Motor neuron (in vitro differentiated cells): Measurements from ENCODE around the gene FGGY. TPM values are rescaled to one million over a fixed set of nuclear protein-coding genes. Genes with fewer than 3 reads are reported as not detected.

Source experiments
- ATAC-seq, 8 experiments: fragments of 200-7000 bp; cut with Tn5 transposase; replicated peaks in 6 of 8; 2 replicates each; pipeline ENCODE4 v1.8.0; 2021; ENCODE audit warnings: mild to moderate bottlenecking in 8 of 8, moderate library complexity in 8 of 8
- H3K27ac ChIP-seq, 2 donors: fragments of 250-450 bp; sonication (Bioruptor Pico); 2 replicates each; pipeline ENCODE4 v1.9.0; 2021; ENCODE audit warnings: antibody characterized with exemption in 2 of 2, mild to moderate bottlenecking in 2 of 2, moderate library complexity in 1 of 2
- H3K4me1 ChIP-seq, 2 donors: fragments of 250-450 bp; sonication (Bioruptor Pico); replicated peaks in 1 of 2; 2 replicates each; pipeline ENCODE4 v1.6.1; 2021; ENCODE audit warnings: antibody characterized with exemption in 2 of 2, mild to moderate bottlenecking in 2 of 2, moderate library complexity in 1 of 2
- H3K4me3 ChIP-seq, 5 donors: fragments of 250-450 bp; sonication (Bioruptor Pico); 2 replicates each; pipeline ENCODE4 v1.9.0; 2021; ENCODE audit warnings: antibody characterized with exemption in 5 of 5, mild to moderate bottlenecking in 5 of 5, moderate library complexity in 4 of 5
- WGBS, 10 experiments: fragments of 450-650 bp; shearing (Covaris generic); methylation state at CpG; one replicate each; pipeline ENCODE4 v1.0.0; 2022; 5-methylcytosine and 5-hydroxymethylcytosine counted together
- in situ Hi-C, 9 experiments: fragments of 400-800 bp; cut with MboI; loops; one replicate each; pipeline ENCODE4 v1.15.0; 2021; ENCODE audit warnings: low sequenced_read_pairs in 9 of 9, low pct_unique_long_range_greater_than_20kb in 2 of 9; ENCODE audit not compliant: unreplicated experiment in 9 of 9
- total RNA-seq, 8 experiments: library from RNA; unstranded; fragments of 300-600 nt; gene quantifications; 2 replicates each; pipeline versions ENCODE4 v1.2.3 to v1.2.4, GENCODE V29; 2022

Gene FGGY
- total RNA-seq, 8 experiments from 2014 or later = 8.4 to 33.0 (median 18.6) TPM

- Histone ChIP-seq H3K4me1 (peaks cover 16 to 41% of the 10 kb centered on the region in 2 donors), H3K4me3 (no peak overlapping the region), H3K27ac (no peak overlapping the region)
- ATAC-seq = no peak
- 45 to 100% (median 100%) methylated on average over 1 of the region's 1 CpG; no CpG with 5 or more reads in 1 of the 10 experiments for WGBS, 10 experiments
- in situ Hi-C loops = no loop called here
Observed at GRCh38 chr1:59666106-59666505, 369.2 kb downstream of the FGGY start.

DNA sequence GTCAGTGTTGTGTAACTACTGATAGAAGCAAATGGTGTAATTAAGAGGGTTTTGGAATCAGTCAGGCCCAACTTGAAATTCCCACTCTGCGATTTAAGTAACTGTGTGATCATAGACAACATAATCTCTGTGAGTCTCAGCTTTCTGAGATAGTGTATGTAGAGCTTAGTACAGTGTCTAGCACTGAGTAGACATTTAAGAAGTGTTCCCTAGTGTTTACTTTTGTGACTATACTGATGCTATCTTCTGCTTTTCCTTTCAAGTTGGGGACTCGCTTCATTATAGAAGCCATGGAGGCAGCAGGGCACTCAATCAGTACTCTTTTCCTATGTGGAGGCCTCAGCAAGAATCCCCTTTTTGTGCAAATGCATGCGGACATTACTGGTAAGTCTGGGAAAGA, 370.1 kb downstream of the FGGY start:
- no peak overlapping the region for H3K27ac ChIP-seq
- in situ Hi-C loops = no loop called here
- no peak for ATAC-seq
- no peak overlapping the region for H3K4me3 ChIP-seq
- peaks cover 16 to 41% of the 10 kb centered on the region in 2 donors for H3K4me1 ChIP-seq
- 80 to 100% (median 100%) methylated on average over 1 to 3 of the region's 3 CpGs; no CpG with 5 or more reads in 1 of the 10 experiments for WGBS, 10 experiments

DNA sequence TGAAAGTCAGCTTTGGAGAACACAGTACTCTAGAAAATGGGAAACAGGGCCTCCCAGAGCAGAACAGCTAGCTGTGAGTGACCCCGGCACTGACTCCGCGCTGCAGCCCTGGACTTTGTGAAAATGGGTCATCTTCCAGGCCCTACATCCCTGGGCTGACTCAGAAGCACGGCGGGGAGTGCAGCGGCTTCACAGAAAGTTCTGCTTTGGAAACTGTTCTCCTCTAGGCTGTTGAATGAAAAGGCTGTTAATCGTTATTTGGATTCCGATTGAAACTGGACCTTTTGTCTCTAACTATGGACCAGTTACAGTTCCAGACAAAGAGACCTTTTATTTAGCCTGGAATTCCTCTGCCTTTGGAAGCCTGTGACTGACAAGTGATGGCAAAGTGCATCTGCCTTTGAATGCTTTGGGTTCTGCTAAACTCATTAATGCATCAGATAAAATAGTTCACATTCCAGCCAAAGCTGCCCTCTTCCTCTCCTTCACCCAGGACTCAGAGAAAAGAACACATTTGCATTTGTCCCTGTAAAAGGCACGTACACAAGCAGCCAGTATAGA, 372.9 kb downstream of the FGGY start:
- in situ Hi-C loops = no loop called here
- no peak overlapping the region for H3K4me3 ChIP-seq

GRCh38 chr1:59670662-59671061, 373.8 kb downstream of the FGGY start:
- WGBS, 10 experiments = 90 to 100% (median 91%) methylated on average over 1 of the region's 1 CpG; no CpG with 5 or more reads in 4 of the 10 experiments
- Histone ChIP-seq H3K4me3 (no peak overlapping the region), H3K27ac (no peak overlapping the region), H3K4me1 (peaks cover 15 to 24% of the 10 kb centered on the region in 2 donors)
- in situ Hi-C loops = no loop called here
- no peak for ATAC-seq

More for the DNA sequence above, 372.9 kb downstream of the FGGY start:
- WGBS, 10 experiments = 0 to 80% (median 20%) methylated on average over 1 to 8 of the region's 9 CpGs; no CpG with 5 or more reads in 1 of the 10 experiments
- peak overlapping the region; percentile 12 to 66 for H3K27ac ChIP-seq
- peak in 7 of 8 experiments; percentile 50 to 90 (median 84) for ATAC-seq
- peaks cover 15 to 28% of the 10 kb centered on the region in 2 donors for H3K4me1 ChIP-seq

GRCh38 chr1:59671066-59671952, 374.4 kb downstream of the FGGY start:
- Histone ChIP-seq H3K4me1 (peaks cover 15 to 24% of the 10 kb centered on the region in 2 donors), H3K4me3 (no peak overlapping the region), H3K27ac (no peak overlapping the region)
- 71 to 100% (median 95%) methylated on average over 1 to 5 of the region's 5 CpGs; no CpG with 5 or more reads in 3 of the 10 experiments for WGBS, 10 experiments
- in situ Hi-C loops = no loop called here
- no peak for ATAC-seq

DNA sequence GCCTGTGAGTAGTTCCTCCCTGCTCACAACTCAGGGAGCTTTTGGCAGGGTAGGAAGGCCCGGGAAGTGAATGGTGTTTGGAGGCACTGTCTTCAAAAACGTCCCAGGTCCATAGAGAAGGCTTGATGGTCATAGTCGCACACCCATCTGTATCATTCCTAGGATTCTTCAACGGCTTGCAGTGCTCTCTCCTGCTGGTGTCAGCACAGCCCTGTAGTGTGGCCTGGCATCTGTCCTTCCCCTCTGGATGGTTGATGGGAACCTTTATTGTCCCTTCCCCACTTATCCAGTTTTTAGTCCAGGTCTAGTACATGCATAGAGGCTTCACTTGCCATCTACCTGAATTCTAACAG, 375.0 kb downstream of the FGGY start:
- no peak overlapping the region for H3K4me3 ChIP-seq
- H3K27ac ChIP-seq = no peak overlapping the region
- peaks cover 15 to 24% of the 10 kb centered on the region in 2 donors for H3K4me1 ChIP-seq
- WGBS, 10 experiments = 0 to 86% (median 72%) methylated on average over 1 to 4 of the region's 4 CpGs; no CpG with 5 or more reads in 5 of the 10 experiments
- no peak for ATAC-seq
- in situ Hi-C loops = no loop called here

- H3K4me1 ChIP-seq = peaks cover 24 to 30% of the 10 kb centered on the region in 2 donors
- H3K27ac ChIP-seq = no peak overlapping the region
- no peak overlapping the region for H3K4me3 ChIP-seq
- in situ Hi-C loops = no loop called here
- 61 to 100% (median 90%) methylated on average over 1 to 7 of the region's 7 CpGs; no CpG with 5 or more reads in 1 of the 10 experiments for WGBS, 10 experiments
- ATAC-seq = peak in 4 of 8 experiments; percentile 20 to 82 (median 50)
Observed at GRCh38 chr1:59672851-59673572, 376.1 kb downstream of the FGGY start.

- Histone ChIP-seq H3K4me1 (peaks cover 32 to 38% of the 10 kb centered on the region in 2 donors), H3K4me3 (no peak overlapping the region), H3K27ac (no peak overlapping the region)
- in situ Hi-C loops = no loop called here
- ATAC-seq = no peak
- WGBS, 10 experiments = 41 to 90% (median 76%) methylated on average over 2 to 15 of the region's 16 CpGs
Observed at GRCh38 chr1:59673573-59674450, 376.9 kb downstream of the FGGY start.

GRCh38 chr1:59674595-59674994, 377.7 kb downstream of the FGGY start:
- Histone ChIP-seq H3K4me3 (no peak overlapping the region), H3K27ac (no peak overlapping the region), H3K4me1 (peaks cover 31 to 35% of the 10 kb centered on the region in 2 donors)
- WGBS, 10 experiments = 9 to 100% (median 89%) methylated on average over 1 to 2 of the region's 2 CpGs
- in situ Hi-C loops = no loop called here
- ATAC-seq = no peak

DNA sequence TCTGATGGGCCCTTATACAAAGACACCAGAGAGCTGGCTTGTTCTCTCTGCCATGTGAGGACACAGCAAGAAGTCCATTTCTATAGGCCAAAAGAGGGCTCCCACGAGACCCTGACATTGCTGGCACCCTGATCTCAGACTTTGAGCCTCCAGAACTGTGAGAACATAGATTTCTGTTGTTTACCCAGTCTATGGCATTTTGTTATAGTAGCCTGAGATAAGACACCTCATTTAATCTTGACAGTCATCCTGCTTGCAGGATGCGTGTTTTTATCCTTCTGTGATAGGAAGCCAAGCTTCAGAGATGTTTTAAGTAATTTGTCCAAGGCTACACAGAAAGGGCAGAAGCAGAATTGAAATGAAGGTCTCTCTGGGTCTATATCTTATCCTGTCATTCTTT, 379.0 kb downstream of the FGGY start:
- WGBS, 10 experiments = 43 to 100% (median 87%) methylated on average over 1 to 2 of the region's 2 CpGs; no CpG with 5 or more reads in 2 of the 10 experiments
- in situ Hi-C loops = loop anchor here in 3 of 9 experiments (25.0 kb wide), 2 partner anchors 889 to 939 kb away; partner anchors contain the start of gene JUN (in 2 of the 3)
- no peak overlapping the region for H3K27ac ChIP-seq
- peaks cover 27% of the 10 kb centered on the region in 2 donors for H3K4me1 ChIP-seq
- ATAC-seq = no peak
- no peak overlapping the region for H3K4me3 ChIP-seq

GRCh38 chr1:59678040-59678439, 381.1 kb downstream of the FGGY start:
- in situ Hi-C loops = loop anchor here in 3 of 9 experiments (25.0 kb wide), 2 partner anchors 891 to 941 kb away; partner anchors contain the start of gene JUN (in 2 of the 3)
- H3K27ac ChIP-seq = peak overlapping the region in 1 of 2 donors; percentile 0
- no peak overlapping the region for H3K4me3 ChIP-seq
- no peak for ATAC-seq
- H3K4me1 ChIP-seq = peaks cover 35 to 40% of the 10 kb centered on the region in 2 donors
- 0 to 100% (median 100%) methylated on average over 1 of the region's 1 CpG for WGBS, 10 experiments
